Activated naive CD4-positive, alpha-beta T cell treated with anti-CD3 and anti-CD28 coated beads for 36 hours (primary cell): ENCODE measurements around the gene SNAP47. TPM values are rescaled to one million over a fixed set of nuclear protein-coding genes. Genes with fewer than 3 reads are reported as not detected.

ENCODE experiments used
- CTCF ChIA-PET: fragments of 350-600 bp; sonication (Branson Sonifier 250); formaldehyde crosslinking; loops from one replicate; lab custom pipeline; 2021; ENCODE audit warnings: antibody characterized with exemption; lab: Charles Lee
- DNase-seq: peaks from one replicate; pipeline ENCODE4 v3.0.0-alpha.2; 2020
- H3K27ac Mint-ChIP-seq: one replicate; pipeline ENCODE4 v1.8.0; 2021; ENCODE audit warnings: mild to moderate bottlenecking, mixed read lengths
- H3K27me3 Mint-ChIP-seq: one replicate; pipeline ENCODE4 v1.8.0; 2021; ENCODE audit warnings: low read depth, mixed read lengths
- H3K36me3 Mint-ChIP-seq: one replicate; pipeline ENCODE4 v1.8.0; 2021; ENCODE audit warnings: low read depth, mixed read lengths
- H3K4me1 Mint-ChIP-seq: one replicate; pipeline ENCODE4 v1.8.0; 2021; ENCODE audit warnings: low read depth, mixed read lengths
- H3K4me3 Mint-ChIP-seq: one replicate; pipeline ENCODE4 v1.8.0; 2021; ENCODE audit warnings: mild to moderate bottlenecking, moderate library complexity, mixed read lengths
- H3K9me3 Mint-ChIP-seq: one replicate; pipeline ENCODE4 v1.8.0; 2021; ENCODE audit warnings: mixed read lengths
- intact Hi-C: fragments of 100-400 bp; cut with micrococcal nuclease; formaldehyde crosslinking; loops from one replicate; pipeline ENCODE4 v1.15.1; 2023
- total RNA-seq, 2 experiments: library from RNA; stranded (reverse); gene quantifications; one replicate each; pipeline ENCODE4 v1.2.3, GENCODE V29; 2021

The SNAP47 gene
- total RNA-seq, 2 experiments from 2014 or later, result 18.7 to 23.0 TPM

DNA sequence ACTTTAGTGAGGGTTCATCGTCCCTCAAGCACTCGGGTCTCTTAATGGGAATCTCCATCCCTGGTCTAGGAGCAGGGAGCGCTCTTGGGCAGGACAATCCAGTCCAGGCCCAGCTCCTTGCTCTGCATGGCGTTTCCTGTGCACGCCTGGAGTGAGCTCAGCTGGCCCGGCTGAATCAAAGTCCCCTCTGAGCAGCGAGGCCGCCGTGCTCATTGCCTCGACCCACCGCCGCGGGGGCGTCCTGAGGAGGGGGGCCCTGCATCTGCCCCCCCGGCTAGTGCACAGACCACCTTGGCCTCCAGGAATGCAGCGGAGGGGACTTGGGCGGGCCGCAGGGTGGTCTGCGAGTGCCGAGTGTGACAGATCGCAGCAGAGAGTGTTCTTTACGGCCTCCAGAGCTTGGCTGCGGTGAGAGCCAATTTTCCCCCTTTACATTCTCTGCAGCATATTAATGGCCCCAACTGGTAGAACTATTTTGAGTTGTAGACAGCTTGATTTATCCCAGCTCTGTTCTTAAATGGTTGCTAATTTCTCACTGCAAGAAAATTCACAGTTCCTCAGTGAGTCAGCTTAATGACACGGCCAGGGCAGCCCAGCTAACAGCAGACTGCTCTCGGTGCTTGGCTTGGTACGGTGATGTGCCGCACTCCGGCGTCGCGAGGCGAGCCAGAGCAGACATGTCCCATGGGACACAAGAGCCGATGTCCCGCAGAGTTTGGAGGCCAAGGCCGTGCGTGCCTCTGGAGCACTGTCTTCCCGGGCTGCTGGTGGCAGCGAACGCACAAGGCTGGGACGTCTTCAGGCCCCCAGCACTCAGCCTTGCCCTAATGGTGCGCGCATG, 39.8 kb downstream of the SNAP47 start:
- Mint-ChIP-seq H3K27ac (no peak overlapping the region), H3K9me3 (no peaks in the 10 kb centered on the region), H3K4me3 (no peak overlapping the region), H3K27me3 (no peaks in the 10 kb centered on the region), H3K4me1 (peaks cover 15% of the 10 kb centered on the region), H3K36me3 (peaks cover 2% of the 10 kb centered on the region)
- CTCF ChIA-PET, result no interaction called here
- no peak for DNase-seq
- intact Hi-C loops, result no loop called here

DNA sequence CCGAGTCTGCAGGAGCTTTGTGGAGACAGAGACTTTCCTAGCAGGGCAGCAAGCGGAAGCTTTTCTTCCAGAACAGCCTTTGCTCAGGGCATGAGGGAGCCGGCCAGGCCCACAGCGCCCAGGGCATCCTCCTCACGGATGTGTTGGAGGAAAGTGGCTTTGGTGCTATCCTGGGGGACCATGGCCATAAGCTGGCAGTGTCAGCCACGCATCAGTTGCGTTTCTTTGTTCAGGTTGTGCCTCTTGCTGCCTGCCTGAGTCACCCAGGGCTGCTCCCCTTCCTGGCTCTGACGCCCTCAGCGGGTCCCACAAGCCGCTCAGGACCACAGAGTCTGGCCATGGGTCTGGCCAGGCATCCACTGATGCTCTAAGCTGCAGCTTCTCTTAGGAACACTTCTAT, 40.6 kb downstream of the SNAP47 start:
- DNase-seq, result no peak
- Mint-ChIP-seq H3K4me1 (peaks cover 15% of the 10 kb centered on the region), H3K36me3 (no peaks in the 10 kb centered on the region), H3K27ac (no peak overlapping the region), H3K9me3 (no peaks in the 10 kb centered on the region), H3K27me3 (no peaks in the 10 kb centered on the region), H3K4me3 (no peak overlapping the region)
- intact Hi-C loops, result no loop called here
- CTCF ChIA-PET, result no interaction called here

DNA sequence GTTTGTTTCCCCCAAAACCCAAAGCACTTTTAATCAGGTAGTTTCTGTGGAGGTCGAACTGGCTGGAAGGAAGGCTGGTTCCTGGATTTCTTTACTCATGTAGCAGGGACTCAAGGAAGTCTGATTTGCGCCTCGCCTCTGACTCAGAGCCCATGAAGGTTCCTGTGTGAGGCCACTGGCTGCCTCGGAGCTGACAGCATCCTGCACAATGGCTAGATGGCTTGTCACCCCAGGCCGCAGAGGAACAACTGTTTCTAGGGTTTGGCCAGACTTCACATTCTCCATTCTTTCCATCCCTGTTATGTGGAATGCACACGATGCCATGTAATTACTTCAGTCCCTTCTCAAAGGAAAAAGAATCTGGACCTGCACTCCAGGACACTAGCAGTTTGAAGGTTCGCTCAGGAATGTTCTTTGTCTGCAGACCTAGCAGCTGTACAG, 41.1 kb downstream of the SNAP47 start:
- intact Hi-C loops, result no loop called here
- Mint-ChIP-seq H3K27ac (no peak overlapping the region), H3K9me3 (no peaks in the 10 kb centered on the region), H3K36me3 (no peaks in the 10 kb centered on the region), H3K27me3 (no peaks in the 10 kb centered on the region), H3K4me1 (peaks cover 15% of the 10 kb centered on the region), H3K4me3 (no peak overlapping the region)
- CTCF ChIA-PET, result no interaction called here
- no peak for DNase-seq

DNA sequence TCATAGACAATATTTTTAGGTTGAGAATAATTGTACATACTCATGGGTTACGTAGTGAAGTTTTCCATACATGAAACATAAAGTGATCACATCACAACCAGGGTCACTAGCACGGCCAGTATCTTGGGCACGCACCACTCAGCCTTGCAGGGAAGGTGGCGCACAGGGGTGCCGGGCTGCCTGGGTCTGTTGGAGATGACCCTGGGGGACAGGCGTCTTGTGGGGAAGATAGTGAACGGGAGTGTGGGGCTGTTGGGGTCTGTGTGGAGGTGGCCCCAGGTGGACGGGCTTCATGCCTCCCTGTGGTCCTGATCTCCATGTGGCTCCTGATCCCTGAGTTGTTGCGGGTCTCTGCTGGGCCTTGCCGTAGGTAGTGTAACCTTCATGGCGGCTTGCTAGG, 41.9 kb downstream of the SNAP47 start:
- intact Hi-C loops, result no loop called here
- H3K9me3 Mint-ChIP-seq, result no peaks in the 10 kb centered on the region
- no peak overlapping the region for H3K27ac Mint-ChIP-seq
- CTCF ChIA-PET, result no interaction called here
- H3K36me3 Mint-ChIP-seq, result no peaks in the 10 kb centered on the region
- H3K4me3 Mint-ChIP-seq, result no peak overlapping the region
- no peak for DNase-seq
- H3K27me3 Mint-ChIP-seq, result no peaks in the 10 kb centered on the region
- H3K4me1 Mint-ChIP-seq, result peaks cover 15% of the 10 kb centered on the region

DNA sequence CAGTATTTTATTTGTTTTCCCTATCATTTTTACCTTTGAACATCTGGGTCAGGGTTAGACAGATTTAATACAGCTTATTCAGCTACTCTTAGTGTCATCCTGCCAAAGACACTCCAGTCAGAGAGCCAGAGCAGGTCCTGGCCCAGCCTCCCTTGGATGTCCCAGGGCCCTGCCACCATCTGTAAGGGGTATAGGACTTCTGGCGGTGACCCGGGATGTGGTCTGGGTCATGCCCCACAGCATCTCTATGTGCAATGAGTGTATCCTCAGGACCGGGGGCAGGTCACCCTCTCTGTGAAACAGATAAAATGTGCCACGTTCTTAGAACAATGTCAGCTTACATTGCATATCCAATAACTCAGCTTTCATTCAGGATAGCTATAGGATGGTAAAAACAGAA, 42.4 kb downstream of the SNAP47 start:
- H3K4me1 Mint-ChIP-seq, result peaks cover 11% of the 10 kb centered on the region
- intact Hi-C loops, result no loop called here
- DNase-seq, result no peak
- H3K36me3 Mint-ChIP-seq, result peaks cover 3% of the 10 kb centered on the region
- no peak overlapping the region for H3K4me3 Mint-ChIP-seq
- no peaks in the 10 kb centered on the region for H3K27me3 Mint-ChIP-seq
- H3K9me3 Mint-ChIP-seq, result no peaks in the 10 kb centered on the region
- CTCF ChIA-PET, result no interaction called here
- no peak overlapping the region for H3K27ac Mint-ChIP-seq

DNA sequence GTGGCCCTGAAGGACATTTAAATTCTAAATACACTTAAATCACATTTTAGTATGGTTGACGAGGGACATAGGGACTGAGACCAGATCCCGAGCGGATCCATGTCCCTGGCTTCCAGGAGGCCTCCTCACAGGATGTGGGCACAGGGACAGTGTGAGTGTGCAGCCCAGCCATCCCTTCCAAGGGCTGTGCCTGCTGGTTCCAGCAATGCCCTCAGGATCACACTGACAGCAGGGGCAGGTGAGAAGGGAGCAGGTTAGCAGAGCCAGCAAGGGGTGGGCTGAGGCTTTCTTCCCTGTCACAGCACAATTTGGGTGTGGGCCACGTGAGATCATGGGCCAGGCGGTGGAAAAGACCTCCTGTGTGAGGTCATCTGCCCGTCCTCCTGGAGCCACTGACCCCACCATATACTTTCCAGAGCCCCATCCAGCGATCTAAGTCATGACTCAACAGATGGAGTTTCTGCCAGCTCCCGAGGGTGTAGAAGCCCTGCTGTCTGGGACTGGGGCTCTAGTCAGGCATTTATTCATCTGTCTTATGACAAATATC, 43.2 kb downstream of the SNAP47 start:
- CTCF ChIA-PET, result no interaction called here
- intact Hi-C loops, result no loop called here
- no peaks in the 10 kb centered on the region for H3K27me3 Mint-ChIP-seq
- H3K36me3 Mint-ChIP-seq, result peaks cover 5% of the 10 kb centered on the region
- no peaks in the 10 kb centered on the region for H3K9me3 Mint-ChIP-seq
- DNase-seq, result no peak
- H3K4me1 Mint-ChIP-seq, result peaks cover 10% of the 10 kb centered on the region
- no peak overlapping the region for H3K27ac Mint-ChIP-seq
- H3K4me3 Mint-ChIP-seq, result no peak overlapping the region

DNA sequence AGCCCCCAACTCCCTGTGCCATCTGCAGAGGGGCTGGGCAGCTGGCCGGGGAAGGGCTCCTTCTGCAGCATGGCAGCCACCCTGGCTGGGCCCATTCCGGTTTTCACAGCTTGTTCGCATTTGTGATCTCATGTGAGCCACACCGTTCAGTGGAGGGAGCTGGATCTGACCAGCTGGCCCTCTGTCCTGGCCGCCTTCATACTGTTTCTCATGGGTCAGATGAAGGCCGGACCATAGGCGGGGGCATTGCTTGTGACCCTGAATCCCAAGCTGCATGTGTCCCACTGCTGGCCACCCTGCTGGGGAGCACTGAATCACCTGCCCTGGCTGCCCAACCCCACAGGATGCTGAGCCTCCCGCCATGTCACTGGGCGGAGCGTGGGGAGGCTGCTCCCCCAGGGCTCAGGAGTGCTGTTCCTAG, 43.8 kb downstream of the SNAP47 start:
- Mint-ChIP-seq H3K27me3 (no peaks in the 10 kb centered on the region), H3K4me3 (no peak overlapping the region), H3K4me1 (peaks cover 4% of the 10 kb centered on the region), H3K9me3 (no peaks in the 10 kb centered on the region), H3K36me3 (peaks cover 5% of the 10 kb centered on the region), H3K27ac (no peak overlapping the region)
- DNase-seq, result no peak
- CTCF ChIA-PET, result no interaction called here
- intact Hi-C loops, result no loop called here

DNA sequence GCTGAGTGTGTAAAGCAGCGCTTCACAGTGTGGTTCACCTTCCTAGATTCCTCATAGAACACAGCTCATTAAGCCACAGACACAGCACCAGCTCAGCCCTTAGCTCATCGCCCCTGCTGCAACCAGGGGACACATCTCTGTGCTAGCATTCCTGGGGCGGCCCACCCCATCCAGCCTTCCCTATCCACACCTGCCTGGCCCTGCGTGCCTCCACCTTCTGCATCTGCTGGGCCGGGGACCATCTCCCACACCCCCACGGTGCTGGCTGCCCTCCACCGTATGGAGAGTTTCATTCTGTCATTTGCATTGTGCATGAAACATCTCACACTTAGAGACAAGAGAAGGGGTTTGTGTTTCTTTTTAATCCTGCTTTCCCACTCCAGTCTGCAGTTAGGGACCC, 44.5 kb downstream of the SNAP47 start:
- Mint-ChIP-seq H3K9me3 (no peaks in the 10 kb centered on the region), H3K27me3 (no peaks in the 10 kb centered on the region), H3K4me3 (no peak overlapping the region), H3K27ac (no peak overlapping the region), H3K36me3 (peaks cover 5% of the 10 kb centered on the region), H3K4me1 (no peaks in the 10 kb centered on the region)
- no peak for DNase-seq
- CTCF ChIA-PET, result no interaction called here
- intact Hi-C loops, result no loop called here

DNA sequence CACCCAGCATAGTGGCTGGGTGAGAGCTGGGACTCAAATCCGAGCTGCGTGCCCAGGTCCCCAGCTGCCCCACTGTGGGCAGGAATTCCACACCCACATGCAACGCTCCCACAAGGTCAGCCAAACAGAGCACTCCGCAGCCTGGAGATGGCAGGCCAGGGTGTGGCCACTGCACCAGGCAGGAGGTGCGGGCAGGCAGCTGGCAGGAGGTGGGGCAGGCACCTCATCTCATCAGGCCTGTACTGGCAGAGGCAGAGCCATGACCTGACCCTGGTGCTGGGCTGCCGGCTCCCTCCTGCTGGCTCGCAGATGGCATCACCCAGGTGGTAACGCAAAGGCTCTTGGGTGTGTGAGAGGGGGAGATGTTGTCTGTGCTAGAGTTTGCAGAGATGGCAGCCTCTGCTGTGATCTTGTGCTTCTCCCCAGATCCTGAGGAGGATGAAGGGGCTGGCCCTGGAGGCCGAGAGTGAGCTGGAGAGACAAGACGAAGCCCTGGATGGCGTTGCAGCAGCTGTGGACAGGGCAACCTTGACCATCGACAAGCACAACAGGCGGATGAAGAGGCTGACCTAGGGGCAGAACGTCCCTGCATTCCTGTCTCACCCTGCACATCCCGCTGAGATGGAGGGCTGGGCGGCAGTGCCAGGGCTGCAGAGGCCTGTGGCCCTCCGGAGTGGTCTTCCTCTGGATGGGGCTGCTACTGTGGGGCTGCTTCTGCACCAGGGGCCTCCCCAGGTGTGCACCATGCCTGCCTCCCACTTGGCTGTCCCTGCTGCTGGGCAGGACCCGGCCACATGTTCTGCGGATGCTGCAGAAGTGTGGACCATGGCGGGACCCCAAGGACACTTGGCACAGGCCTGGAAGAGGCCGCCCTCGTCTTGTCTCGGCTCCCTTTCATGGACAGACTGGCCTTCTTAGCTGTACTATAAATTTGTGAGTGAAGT, 45.1 kb downstream of the SNAP47 start:
- no peaks in the 10 kb centered on the region for H3K9me3 Mint-ChIP-seq
- intact Hi-C loops, result no loop called here
- peaks cover 5% of the 10 kb centered on the region for H3K36me3 Mint-ChIP-seq
- H3K4me1 Mint-ChIP-seq, result peaks cover under 1% of the 10 kb centered on the region
- no peak overlapping the region for H3K27ac Mint-ChIP-seq
- no peak overlapping the region for H3K4me3 Mint-ChIP-seq
- no peak for DNase-seq
- no peaks in the 10 kb centered on the region for H3K27me3 Mint-ChIP-seq
- CTCF ChIA-PET, result no interaction called here

DNA sequence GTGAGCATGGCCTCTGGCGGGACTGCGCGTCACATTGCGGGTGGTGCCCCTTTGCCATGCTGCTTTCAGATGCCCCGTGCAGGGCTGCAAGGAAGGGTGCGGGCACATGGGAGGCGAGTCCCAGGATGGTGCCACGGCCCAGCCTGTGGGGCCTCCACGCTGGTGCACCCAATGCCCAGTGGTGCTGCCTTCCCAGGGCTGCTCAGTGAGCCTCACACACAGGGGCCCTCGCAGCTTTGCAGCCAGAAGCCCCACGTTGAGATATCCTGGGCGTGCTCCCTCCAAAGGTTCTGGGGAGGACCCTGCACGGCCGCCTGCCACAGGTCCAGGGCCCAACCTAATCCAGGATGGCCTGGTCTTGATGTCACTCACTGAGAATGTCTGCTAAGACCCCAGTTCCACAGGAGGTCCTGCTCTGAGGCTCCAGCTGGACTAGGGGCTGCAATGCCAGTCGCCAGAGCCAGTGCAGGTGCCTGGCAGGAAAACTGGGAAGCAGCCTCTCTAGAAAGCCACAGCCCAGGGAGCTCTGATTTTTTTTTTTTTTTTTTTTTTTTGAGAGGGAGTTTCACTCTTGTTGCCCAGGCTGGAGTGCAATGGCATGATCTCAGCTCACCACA, 46.2 kb downstream of the SNAP47 start:
- Mint-ChIP-seq H3K4me1 (peaks cover 10% of the 10 kb centered on the region), H3K27me3 (peaks cover under 1% of the 10 kb centered on the region), H3K9me3 (no peaks in the 10 kb centered on the region), H3K27ac (no peak overlapping the region), H3K4me3 (no peak overlapping the region), H3K36me3 (peaks cover 5% of the 10 kb centered on the region)
- intact Hi-C loops, result no loop called here
- CTCF ChIA-PET, result no interaction called here
- DNase-seq, result no peak

DNA sequence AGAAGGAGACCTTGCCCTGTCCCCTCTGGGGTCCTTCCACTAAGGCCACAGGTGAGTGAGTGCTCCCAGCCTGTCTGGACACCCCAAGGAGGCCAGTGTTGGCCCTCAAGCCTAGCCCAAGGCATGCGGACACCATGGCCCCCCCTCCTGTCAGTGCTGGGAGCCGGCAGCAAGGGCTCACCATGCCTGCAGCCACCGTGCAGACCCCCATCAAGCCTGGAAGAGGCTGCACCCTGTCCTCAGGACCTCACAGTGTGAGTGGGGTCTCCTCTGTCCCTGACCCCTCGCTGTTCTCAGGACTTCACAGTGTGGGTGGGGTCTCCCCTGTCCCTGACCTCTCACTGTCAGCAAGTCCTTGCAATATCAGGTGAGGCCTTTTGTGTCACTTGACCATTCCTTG, 47.0 kb downstream of the SNAP47 start:
- CTCF ChIA-PET, result no interaction called here

More for the DNA sequence above, 47.0 kb downstream of the SNAP47 start:
- H3K27ac Mint-ChIP-seq, result no peak overlapping the region
- peaks cover 16% of the 10 kb centered on the region for H3K4me1 Mint-ChIP-seq
- intact Hi-C loops, result no loop called here
- peaks cover 2% of the 10 kb centered on the region for H3K27me3 Mint-ChIP-seq
- H3K36me3 Mint-ChIP-seq, result peaks cover 5% of the 10 kb centered on the region
- DNase-seq, result no peak
- no peak overlapping the region for H3K4me3 Mint-ChIP-seq
- H3K9me3 Mint-ChIP-seq, result no peaks in the 10 kb centered on the region
